Measurements from ENCODE around the gene S1PR5.

S1PR5 gene

DNA sequence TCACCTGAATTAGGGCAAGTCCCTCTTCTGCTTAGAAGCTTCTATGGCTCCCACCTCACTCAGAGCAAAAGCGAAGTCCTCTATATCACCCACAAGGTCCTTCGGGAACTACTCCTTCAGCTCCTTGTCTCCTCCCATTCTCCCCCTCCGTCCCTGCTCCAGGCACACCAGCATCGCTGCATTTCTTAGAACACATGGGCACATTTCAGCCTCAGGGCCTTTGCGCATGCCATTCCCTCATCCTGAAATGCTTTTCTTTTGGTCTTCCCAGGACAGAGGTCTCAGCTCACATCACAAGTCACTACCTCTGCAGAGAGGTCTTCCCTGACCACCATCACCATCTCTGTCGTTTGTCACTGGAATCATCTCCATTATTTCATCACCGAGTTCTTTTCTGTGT, 4.0 kb downstream of the S1PR5 start:
- no peak for DNase-seq

- DNase-seq = peak; percentile 46
Measured at GRCh38 chr19:10510301-10510802, 6.9 kb downstream of the S1PR5 start.

DNA sequence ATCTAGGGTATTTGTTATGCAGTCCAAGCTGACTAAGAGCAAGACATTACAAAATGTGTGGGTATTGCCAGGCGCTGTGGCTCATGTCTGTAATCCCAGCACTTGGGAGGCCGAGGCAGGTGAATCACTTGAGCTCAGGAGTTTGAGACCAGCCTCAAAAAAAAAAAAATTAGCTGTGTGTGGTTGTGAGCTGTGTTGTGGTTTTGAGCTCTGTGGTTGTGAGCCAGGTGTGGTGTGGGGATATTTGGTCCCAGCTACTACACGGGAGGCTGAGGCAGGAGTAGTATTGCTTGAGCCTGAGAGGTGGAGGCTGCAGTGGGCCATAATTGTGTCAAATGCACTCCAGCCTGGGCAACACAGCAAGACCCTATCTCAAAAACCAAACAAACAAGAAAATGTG, 8.5 kb downstream of the S1PR5 start:
- no peak for DNase-seq

DNA sequence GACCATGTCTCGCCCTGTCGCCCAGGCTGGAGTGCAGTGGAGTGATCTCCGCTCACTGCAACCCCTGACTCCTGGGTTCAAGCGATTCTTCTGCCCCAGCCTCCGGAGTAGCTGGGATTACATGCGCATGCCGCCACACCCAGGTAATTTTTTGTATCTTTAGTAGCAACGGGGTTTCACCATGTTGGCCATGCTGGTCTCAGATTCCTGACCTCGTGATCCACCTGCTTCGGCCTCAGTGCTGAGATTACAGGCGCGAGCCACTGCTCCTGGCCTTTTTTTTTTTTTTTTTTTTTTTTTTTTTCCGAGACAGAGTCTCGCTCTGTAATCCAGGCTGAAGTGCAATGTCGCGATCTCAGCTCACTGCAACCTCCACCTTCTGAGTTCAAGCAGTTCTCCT, 9.2 kb downstream of the S1PR5 start:
- no peak for DNase-seq

DNA sequence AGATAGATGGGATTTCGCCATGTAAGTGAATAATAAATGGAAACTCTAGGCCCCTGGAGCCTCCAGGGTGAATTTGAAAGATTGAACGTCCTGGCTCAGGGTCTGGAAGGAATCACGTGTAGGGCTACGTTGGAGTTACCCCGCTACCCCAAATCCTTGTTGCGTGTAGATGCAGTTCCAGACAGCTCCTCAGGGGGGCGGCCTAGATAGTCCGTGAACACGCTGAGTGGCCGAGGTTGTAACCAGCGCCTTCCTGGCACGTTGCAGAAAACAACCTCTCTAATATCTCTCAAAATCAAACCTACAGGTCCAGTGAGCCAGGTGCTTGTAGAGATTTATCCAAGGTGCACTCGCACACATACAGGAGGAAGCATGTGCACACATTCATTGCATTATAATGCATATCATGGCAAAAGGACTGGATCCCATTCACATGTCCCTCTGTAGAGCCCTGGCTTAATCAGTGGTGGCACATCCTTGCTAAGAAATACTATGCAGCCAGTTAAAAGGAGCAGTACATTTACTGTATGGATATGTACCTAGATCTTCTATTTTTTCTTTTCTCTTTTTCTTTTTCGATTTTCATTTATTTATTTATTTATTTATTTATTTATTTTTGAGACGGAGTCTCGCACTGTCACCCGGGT, 11.5 kb downstream of the S1PR5 start:
- peak; percentile 75 for DNase-seq

DNA sequence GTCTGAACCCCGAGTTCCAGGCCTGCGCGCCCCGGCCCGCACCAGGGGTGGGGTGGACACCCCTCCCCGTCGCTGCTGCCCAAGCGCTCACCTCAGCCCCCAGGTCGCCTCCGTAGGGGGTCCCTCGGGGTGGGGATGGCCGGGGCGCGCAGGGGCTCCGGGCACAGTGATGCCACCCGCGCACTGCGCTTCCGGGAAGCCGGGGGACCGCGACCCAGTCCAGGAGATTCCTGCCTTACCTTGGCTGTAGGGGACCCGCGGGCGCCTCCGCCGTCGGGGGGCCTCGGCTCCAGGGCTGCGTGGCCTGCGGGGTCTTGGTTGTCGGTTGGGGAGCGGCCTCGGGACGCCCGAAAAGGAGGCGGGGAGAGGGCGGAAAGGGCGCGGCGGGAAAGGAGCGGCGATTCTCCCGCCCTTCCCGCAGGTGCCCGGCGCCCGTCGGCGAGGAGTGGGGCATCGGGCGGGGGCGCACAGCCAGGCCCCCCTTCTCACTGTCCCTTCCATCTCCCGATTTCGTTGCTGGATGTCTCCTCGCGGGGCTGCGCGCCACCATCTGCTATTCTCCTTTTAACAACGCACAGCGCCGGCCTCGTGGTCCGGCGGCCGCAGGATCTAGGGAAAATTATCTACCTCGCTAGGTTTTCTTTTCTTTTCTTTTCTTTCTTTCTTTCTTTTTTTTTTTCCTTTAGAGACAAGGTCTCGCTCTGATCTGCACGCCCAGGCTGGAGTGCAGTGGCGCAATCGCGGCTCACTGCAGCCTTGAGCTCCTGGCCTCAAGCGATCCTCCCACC, 14.1 kb downstream of the S1PR5 start, which contains the start of gene KEAP1:
KEAP1 (minus strand) TSS at position 355 of the 788 bp plus-strand sequence. CDS start 3,323 bp downstream, outside the sequence.
- DNase-seq = no peak

GRCh38 chr19:10502524-10503001, 14.7 kb downstream of the S1PR5 start:
- DNase-seq = peak; percentile 89

- DNase-seq = peak; percentile 42
Measured at GRCh38 chr19:10501971-10502523, 15.2 kb downstream of the S1PR5 start.

DNA sequence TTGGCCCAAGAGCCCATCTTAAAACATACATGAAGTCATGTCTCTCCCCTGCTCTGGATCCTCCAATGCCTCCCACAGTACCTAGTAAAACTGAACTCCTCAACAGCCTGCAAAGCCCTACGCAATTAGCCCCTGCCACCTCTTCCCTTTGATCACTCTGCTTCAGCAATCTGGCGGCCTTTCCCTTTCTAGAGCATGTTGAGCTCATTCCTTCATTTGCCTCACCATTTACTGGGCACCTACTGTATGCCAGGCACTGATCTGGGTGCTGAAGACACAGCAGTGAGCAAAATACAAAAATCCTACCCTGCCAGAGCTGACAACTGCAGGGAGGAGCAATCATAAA, 17.0 kb downstream of the S1PR5 start:
- no peak for DNase-seq

- no peak for DNase-seq
Measured at GRCh38 chr19:10499550-10500246, 17.5 kb downstream of the S1PR5 start.

GRCh38 chr19:10497371-10497770, 19.9 kb downstream of the S1PR5 start:
- DNase-seq = no peak

DNA sequence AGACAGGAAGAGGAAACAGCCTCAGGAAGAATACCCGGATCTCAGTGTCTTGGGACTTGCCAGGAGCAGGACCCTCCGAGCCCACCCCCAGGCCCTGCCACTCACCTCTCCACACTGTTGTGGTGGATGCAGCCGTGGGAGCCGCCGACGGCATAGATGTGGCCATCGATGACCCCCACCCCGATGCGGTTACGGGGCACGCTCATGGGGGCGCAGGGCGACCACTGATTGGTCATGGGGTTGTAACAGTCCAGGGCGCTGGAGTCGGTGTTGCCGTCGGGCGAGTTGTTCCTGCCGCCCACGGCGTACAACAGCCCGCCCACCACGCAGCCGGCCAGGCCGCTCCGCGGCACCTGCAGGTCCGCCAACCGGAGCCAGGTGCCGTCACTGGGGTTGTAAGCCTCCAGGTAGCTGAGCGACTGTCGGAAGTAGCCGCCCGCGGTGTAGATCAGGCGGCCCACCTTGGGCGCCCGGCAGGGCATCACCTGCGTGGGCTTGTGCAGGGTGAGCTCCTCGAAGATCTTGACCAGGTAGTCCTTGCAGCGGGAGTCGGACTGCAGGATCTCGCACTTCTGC, 25.7 kb downstream of the S1PR5 start:
- no peak for DNase-seq

DNA sequence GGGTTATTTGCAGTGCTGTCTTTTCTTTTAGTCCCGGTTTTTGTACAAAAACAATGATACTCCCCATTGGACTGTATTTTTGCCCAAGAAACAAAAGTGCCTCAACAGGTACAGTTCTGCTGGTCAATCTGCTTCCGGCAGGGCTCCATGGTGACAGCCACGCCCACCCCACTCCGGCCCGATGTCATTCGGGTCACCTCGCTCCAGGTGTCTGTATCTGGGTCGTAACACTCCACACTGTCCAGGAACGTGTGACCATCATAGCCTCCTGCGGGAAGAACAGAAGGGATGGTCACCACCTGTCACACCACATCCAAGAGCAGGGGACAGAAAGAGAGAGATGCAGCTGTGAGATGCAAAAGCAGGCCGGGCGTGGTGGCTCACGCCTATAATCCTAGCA, 30.7 kb downstream of the S1PR5 start:
- no peak for DNase-seq

GRCh38 chr19:10478903-10479384, 38.3 kb downstream of the S1PR5 start:
- peak; percentile 93 for DNase-seq

GRCh38 chr19:10478476-10478875, 38.8 kb downstream of the S1PR5 start:
- no peak for DNase-seq

DNA sequence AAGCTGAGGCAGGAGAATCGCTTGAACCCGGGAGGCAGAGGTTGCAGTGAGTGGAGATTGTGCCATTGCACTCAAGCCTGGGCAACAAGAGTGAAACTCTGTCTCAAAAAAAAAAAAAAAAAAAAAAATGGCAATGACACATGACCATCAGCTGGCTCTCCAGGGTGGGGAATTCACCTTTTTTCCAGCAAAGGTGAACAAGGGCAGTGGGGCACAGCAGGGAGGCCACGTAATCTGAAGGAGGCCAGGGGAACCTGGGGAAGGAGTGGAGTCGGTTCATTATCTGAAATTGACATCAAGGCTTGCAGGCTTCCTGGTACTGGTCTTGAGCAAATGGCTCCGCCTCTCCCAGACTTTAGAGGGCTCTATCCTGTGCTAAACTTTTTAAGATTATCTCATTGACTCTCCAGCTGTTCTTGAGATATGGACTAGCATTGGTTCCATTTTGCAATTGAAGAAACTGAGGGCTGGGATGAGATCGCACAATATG, 42.2 kb downstream of the S1PR5 start:
- no peak for DNase-seq

DNA sequence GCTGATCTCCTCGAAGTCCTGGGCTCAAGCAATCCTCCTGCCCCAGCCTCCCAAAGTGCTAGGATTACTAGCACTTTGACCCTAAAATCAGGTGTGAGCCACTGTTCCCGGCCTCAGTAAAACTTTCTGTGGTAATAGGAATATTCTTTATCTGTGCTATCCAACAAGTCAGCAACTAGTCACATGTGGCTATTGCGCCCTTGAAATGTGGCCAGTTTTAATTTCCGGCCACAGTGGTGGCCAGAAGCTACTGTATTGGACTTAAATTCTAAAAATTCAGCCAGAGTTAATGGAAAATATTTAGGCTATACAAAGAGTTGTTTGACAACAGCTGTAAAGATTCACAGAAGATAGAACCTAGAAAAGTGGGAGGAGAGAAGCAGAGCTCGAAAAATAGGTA, 44.1 kb downstream of the S1PR5 start:
- DNase-seq = no peak

DNA sequence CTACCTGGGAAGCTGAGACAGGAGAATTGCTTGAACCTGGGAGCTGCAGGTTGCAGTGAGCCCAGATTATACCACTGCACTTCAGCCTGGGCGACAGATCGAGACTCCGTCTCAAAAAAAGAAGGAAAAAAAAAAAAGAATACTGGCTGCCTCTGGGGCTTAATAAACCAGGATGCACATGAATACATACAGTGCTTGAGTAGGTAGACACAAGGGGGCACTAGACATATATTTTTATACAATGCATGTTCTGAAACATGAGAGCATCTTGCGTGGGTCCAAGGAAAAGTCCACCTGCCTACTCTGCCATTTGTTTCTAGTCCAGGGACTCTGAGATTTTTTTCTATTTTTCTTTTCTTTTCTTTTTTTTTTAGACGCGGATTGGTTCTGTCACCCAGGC, 45.3 kb downstream of the S1PR5 start:
- DNase-seq = no peak

DNA sequence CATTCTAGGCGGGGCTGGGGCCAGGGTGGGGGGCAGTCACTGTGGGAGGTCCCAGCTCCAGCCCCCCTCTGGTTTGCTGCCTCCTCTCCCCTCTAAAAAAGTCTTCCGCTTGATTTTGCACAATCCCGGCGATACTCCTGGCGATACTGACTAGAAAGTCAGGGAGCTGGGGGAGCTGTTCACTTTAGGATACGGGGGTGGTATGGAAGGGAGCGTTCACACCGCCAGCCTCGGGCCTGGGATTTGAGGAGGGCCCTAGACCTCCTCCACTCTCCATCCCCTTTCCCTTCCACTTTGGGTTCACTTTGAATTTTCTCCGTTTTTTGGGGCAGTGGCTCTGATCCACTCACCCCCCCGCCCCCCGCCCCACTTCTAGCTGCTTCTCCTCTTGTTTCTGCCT, 49.1 kb downstream of the S1PR5 start:
- DNase-seq = no peak

- DNase-seq = no peak
Measured at GRCh38 chr19:10467104-10467706, 50.0 kb downstream of the S1PR5 start.

- no peak for DNase-seq
Measured at GRCh38 chr19:10464456-10464855, 52.8 kb downstream of the S1PR5 start.

Data from CD4-positive, alpha-beta T cell treated with Interleukin-15 for 1 hour (primary cell).